Measurements from ENCODE around the gene PDE6B. TPM values are rescaled to one million over a fixed set of nuclear protein-coding genes. Genes with fewer than 3 reads are reported as not detected.

Gene PDE6B
- polyA plus RNA-seq, 1 donor (not counting 4 experiments of a cell fraction or from before 2014, with no cell fraction given): not detected

GRCh38 chr4:651884-652642 lies 26.7 kb downstream of the PDE6B start:
- H3K36me3 ChIP-seq (ENCODE audit: control insufficient read depth in 2 of 2, extremely low read depth in 1 of 2, insufficient read depth in 2 of 2, low read length in 2 of 2): no peaks in the 10 kb centered on the region
- H3K4me3 ChIP-seq (ENCODE audit: control insufficient read depth in 2 of 3, extremely low read depth in 1 of 3, insufficient read depth in 2 of 3, low read depth in 1 of 3, low read length in 3 of 3): no peak overlapping the region
- H3K9ac ChIP-seq (ENCODE audit: control insufficient read depth, extremely low read depth, insufficient read depth, low read length): no peak overlapping the region
- no peaks in the 10 kb centered on the region for H3K79me2 ChIP-seq (ENCODE audit: control insufficient read depth, insufficient read depth, low read length)
- no peaks in the 10 kb centered on the region for H3K9me3 ChIP-seq (ENCODE audit: control insufficient read depth, low read depth, low read length)
- H3K27me3 ChIP-seq (ENCODE audit: control insufficient read depth, extremely low read depth, insufficient read depth, low read length): peaks cover 18% of the 10 kb centered on the region
- FAIRE-seq (no peak), DNase-seq (ENCODE audit: low read depth, low spot score) (no peak)
- H4K20me1 ChIP-seq (ENCODE audit: control insufficient read depth, extremely low read depth, insufficient read depth, low read length): no peaks in the 10 kb centered on the region
- dilution Hi-C loops (cut with MboI; ENCODE audit: extremely low pct_ligation_motif_present, low sequenced_read_pairs): no loop called here
- H3K4me2 ChIP-seq (ENCODE audit: control insufficient read depth, extremely low read depth, insufficient read depth, low read depth, low read length): no peak overlapping the region
- no peaks in the 10 kb centered on the region for H3K4me1 ChIP-seq (ENCODE audit: control insufficient read depth, extremely low read depth, insufficient read depth, low read length)
- no peak for TF ChIP-seq EZH2 (IDR thresholded peaks at IDR 0.05; ENCODE audit: low read length)
- TF ChIP-seq, protein P1, sequence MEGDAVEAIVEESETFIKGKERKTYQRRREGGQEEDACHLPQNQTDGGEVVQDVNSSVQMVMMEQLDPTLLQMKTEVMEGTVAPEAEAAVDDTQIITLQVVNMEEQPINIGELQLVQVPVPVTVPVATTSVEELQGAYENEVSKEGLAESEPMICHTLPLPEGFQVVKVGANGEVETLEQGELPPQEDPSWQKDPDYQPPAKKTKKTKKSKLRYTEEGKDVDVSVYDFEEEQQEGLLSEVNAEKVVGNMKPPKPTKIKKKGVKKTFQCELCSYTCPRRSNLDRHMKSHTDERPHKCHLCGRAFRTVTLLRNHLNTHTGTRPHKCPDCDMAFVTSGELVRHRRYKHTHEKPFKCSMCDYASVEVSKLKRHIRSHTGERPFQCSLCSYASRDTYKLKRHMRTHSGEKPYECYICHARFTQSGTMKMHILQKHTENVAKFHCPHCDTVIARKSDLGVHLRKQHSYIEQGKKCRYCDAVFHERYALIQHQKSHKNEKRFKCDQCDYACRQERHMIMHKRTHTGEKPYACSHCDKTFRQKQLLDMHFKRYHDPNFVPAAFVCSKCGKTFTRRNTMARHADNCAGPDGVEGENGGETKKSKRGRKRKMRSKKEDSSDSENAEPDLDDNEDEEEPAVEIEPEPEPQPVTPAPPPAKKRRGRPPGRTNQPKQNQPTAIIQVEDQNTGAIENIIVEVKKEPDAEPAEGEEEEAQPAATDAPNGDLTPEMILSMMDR (optimal IDR thresholded peaks at IDR 0.05 in 1 of 3, IDR thresholded peaks at IDR 0.05 in 1 of 3, conservative IDR thresholded peaks at IDR 0.05 in 1 of 3; ENCODE audit: extremely low read depth in 1 of 3, insufficient read depth in 2 of 3, low read length in 3 of 3): no peak
- no peak overlapping the region for H2AFZ ChIP-seq (ENCODE audit: control insufficient read depth, low read length)
- no peak overlapping the region for H3K27ac ChIP-seq (ENCODE audit: control insufficient read depth, insufficient read depth, low read length)
- H3K9me1 ChIP-seq (ENCODE audit: control insufficient read depth, extremely low read depth, insufficient read depth, low read length): no peaks in the 10 kb centered on the region

DNA sequence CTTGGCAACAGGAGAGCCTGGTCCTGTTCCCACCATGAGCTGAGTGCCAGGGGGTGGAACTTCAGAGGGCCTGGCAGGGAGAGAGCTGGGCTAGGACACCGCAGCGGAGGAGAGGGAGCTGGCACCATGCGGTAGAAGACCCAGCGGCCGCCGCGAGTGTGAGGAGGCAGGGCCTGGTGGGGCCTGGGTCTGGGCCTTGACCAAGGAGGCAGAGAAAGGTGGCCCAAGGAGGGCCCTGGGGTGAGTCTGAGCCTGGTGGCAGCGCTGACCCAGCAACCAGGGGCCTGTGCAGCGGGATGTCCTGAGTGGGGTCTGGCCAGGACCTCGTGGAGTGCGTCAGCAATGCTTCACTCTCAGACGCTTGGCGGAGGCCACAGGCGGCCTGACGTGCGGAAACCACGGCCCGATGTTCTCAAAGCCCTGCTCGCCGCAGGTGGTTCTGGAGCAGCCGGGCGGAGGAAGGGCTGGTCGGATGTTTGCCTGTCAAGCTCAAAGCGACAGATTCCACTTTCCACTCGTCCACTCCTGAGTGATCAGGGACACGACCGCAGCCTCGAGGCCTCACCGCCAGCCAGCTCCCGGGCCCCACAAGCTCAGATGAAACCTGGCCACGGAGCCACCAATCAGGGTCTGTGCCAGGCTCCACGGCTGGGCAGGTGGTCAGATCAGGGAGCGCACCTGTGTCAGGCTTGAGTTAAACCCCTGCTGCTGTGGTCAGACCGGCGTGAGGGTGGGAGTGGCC lies 27.9 kb downstream of the PDE6B start:
- Histone ChIP-seq H3K27me3 (ENCODE audit: control insufficient read depth, extremely low read depth, insufficient read depth, low read length) (peaks cover 18% of the 10 kb centered on the region), H2AFZ (ENCODE audit: control insufficient read depth, low read length) (no peak overlapping the region), H3K9me1 (ENCODE audit: control insufficient read depth, extremely low read depth, insufficient read depth, low read length) (no peaks in the 10 kb centered on the region), H3K36me3 (ENCODE audit: control insufficient read depth in 2 of 2, extremely low read depth in 1 of 2, insufficient read depth in 2 of 2, low read length in 2 of 2) (no peaks in the 10 kb centered on the region), H4K20me1 (ENCODE audit: control insufficient read depth, extremely low read depth, insufficient read depth, low read length) (no peaks in the 10 kb centered on the region), H3K9me3 (ENCODE audit: control insufficient read depth, low read depth, low read length) (no peaks in the 10 kb centered on the region), H3K4me1 (ENCODE audit: control insufficient read depth, extremely low read depth, insufficient read depth, low read length) (no peaks in the 10 kb centered on the region), H3K4me2 (ENCODE audit: control insufficient read depth, extremely low read depth, insufficient read depth, low read depth, low read length) (no peak overlapping the region), H3K4me3 (ENCODE audit: control insufficient read depth in 2 of 3, extremely low read depth in 1 of 3, insufficient read depth in 2 of 3, low read depth in 1 of 3, low read length in 3 of 3) (no peak overlapping the region), H3K27ac (ENCODE audit: control insufficient read depth, insufficient read depth, low read length) (no peak overlapping the region), H3K9ac (ENCODE audit: control insufficient read depth, extremely low read depth, insufficient read depth, low read length) (no peak overlapping the region), H3K79me2 (ENCODE audit: control insufficient read depth, insufficient read depth, low read length) (no peaks in the 10 kb centered on the region)
- dilution Hi-C loops (cut with MboI; ENCODE audit: extremely low pct_ligation_motif_present, low sequenced_read_pairs): no loop called here
- FAIRE-seq (no peak), DNase-seq (ENCODE audit: low read depth, low spot score) (no peak)
- TF ChIP-seq, protein P1 (optimal IDR thresholded peaks at IDR 0.05 in 1 of 3, IDR thresholded peaks at IDR 0.05 in 1 of 3, conservative IDR thresholded peaks at IDR 0.05 in 1 of 3; ENCODE audit: extremely low read depth in 1 of 3, insufficient read depth in 2 of 3, low read length in 3 of 3): no peak
- no peak for TF ChIP-seq EZH2 (IDR thresholded peaks at IDR 0.05; ENCODE audit: low read length)

Data from keratinocyte (primary cell).